GM23338 (cell line): ENCODE results near the gene ZBTB7C.

Experiments used
- CREB1 ChIP-seq: fragments of 250-450 bp; sonication (Bioruptor Pico); IDR thresholded peaks from 2 replicates; pipeline ENCODE4 v1.5.0; 2020; ENCODE audit warnings: low read depth, mild to moderate bottlenecking, moderate library complexity
- EZH2 ChIP-seq: fragments of 200-600 bp; sonication (generic); IDR thresholded peaks from one replicate; pipeline ENCODE4 v1.8.0; 2017; ENCODE audit warnings: antibody characterized with exemption, mild to moderate bottlenecking, low read depth; ENCODE audit not compliant: unreplicated experiment
- EZH2phosphoT487 ChIP-seq: fragments of 200-600 bp; sonication (generic); IDR thresholded peaks from one replicate; pipeline ENCODE4 v1.8.1; 2018; ENCODE audit warnings: antibody characterized with exemption; ENCODE audit not compliant: unreplicated experiment
- JUNB ChIP-seq: IDR thresholded peaks from one replicate; pipeline ENCODE4 v1.6.1; 2016; ENCODE audit warnings: antibody characterized with exemption; ENCODE audit not compliant: unreplicated experiment
- NANOG ChIP-seq: IDR thresholded peaks from 2 replicates; pipeline ENCODE4 v1.6.1; 2016; ENCODE audit warnings: antibody characterized with exemption, borderline replicate concordance
- POLR2AphosphoS5 ChIP-seq: IDR thresholded peaks from 2 replicates; pipeline ENCODE4 v1.6.1; 2016; ENCODE audit warnings: antibody characterized with exemption, low read depth
- ZNF331 ChIP-seq: fragments of 250-450 bp; sonication (Bioruptor Pico); IDR thresholded peaks from 2 replicates; pipeline ENCODE4 v1.5.0; 2020; ENCODE audit warnings: low read depth, mild to moderate bottlenecking, moderate library complexity
- TF ChIP-seq, protein P1 (sequence below), 2 experiments: fragments of 200-600 bp in 1 of 2; sonication (generic) in 1 of 2; conservative IDR thresholded peaks; 2 replicates each; pipeline versions ENCODE4 v1.5.1 to v1.6.1; 2016 to 2017; ENCODE audit warnings: antibody characterized with exemption in 2 of 2, low read depth in 2 of 2, mild to moderate bottlenecking in 2 of 2, moderate library complexity in 1 of 2
- TF ChIP-seq, protein P2 (sequence below): IDR thresholded peaks from one replicate; pipeline ENCODE4 v1.6.1; 2018; ENCODE audit warnings: antibody characterized with exemption; ENCODE audit not compliant: unreplicated experiment
- TF ChIP-seq, protein P3 (sequence below): IDR thresholded peaks from 2 replicates; pipeline ENCODE4 v1.6.1; 2016; ENCODE audit warnings: antibody characterized with exemption

- TF ChIP-seq, protein P1, sequence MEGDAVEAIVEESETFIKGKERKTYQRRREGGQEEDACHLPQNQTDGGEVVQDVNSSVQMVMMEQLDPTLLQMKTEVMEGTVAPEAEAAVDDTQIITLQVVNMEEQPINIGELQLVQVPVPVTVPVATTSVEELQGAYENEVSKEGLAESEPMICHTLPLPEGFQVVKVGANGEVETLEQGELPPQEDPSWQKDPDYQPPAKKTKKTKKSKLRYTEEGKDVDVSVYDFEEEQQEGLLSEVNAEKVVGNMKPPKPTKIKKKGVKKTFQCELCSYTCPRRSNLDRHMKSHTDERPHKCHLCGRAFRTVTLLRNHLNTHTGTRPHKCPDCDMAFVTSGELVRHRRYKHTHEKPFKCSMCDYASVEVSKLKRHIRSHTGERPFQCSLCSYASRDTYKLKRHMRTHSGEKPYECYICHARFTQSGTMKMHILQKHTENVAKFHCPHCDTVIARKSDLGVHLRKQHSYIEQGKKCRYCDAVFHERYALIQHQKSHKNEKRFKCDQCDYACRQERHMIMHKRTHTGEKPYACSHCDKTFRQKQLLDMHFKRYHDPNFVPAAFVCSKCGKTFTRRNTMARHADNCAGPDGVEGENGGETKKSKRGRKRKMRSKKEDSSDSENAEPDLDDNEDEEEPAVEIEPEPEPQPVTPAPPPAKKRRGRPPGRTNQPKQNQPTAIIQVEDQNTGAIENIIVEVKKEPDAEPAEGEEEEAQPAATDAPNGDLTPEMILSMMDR (conservative IDR thresholded peaks at IDR 0.05; ENCODE audit: low read depth in 2 of 2), result no peak
- TF ChIP-seq EZH2 (no peak), JUNB (no peak), CREB1 (no peak), POLR2AphosphoS5 (no peak), EZH2phosphoT487 (no peak), ZNF331 (no peak), NANOG (no peak)
- TF ChIP-seq, protein P2, sequence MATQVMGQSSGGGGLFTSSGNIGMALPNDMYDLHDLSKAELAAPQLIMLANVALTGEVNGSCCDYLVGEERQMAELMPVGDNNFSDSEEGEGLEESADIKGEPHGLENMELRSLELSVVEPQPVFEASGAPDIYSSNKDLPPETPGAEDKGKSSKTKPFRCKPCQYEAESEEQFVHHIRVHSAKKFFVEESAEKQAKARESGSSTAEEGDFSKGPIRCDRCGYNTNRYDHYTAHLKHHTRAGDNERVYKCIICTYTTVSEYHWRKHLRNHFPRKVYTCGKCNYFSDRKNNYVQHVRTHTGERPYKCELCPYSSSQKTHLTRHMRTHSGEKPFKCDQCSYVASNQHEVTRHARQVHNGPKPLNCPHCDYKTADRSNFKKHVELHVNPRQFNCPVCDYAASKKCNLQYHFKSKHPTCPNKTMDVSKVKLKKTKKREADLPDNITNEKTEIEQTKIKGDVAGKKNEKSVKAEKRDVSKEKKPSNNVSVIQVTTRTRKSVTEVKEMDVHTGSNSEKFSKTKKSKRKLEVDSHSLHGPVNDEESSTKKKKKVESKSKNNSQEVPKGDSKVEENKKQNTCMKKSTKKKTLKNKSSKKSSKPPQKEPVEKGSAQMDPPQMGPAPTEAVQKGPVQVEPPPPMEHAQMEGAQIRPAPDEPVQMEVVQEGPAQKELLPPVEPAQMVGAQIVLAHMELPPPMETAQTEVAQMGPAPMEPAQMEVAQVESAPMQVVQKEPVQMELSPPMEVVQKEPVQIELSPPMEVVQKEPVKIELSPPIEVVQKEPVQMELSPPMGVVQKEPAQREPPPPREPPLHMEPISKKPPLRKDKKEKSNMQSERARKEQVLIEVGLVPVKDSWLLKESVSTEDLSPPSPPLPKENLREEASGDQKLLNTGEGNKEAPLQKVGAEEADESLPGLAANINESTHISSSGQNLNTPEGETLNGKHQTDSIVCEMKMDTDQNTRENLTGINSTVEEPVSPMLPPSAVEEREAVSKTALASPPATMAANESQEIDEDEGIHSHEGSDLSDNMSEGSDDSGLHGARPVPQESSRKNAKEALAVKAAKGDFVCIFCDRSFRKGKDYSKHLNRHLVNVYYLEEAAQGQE, result no peak
- TF ChIP-seq, protein P3, sequence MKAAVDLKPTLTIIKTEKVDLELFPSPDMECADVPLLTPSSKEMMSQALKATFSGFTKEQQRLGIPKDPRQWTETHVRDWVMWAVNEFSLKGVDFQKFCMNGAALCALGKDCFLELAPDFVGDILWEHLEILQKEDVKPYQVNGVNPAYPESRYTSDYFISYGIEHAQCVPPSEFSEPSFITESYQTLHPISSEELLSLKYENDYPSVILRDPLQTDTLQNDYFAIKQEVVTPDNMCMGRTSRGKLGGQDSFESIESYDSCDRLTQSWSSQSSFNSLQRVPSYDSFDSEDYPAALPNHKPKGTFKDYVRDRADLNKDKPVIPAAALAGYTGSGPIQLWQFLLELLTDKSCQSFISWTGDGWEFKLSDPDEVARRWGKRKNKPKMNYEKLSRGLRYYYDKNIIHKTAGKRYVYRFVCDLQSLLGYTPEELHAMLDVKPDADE, result no peak
These were observed 225.1 kb downstream of the ZBTB7C start for GRCh38 chr18:48184118-48184517.
